Activated CD8-positive, alpha-beta memory T cell treated with anti-CD3 and anti-CD28 coated beads, Interleukin-2, amount 50 U/mL, for 24 hours (primary cell): Measurements from ENCODE around the gene CISD3.

ENCODE experiments used
- DNase-seq: peaks from one replicate; pipeline ENCODE4 v3.0.0-alpha.2; 2020; ENCODE audit errors: extremely low read depth

The CISD3 gene, protein sequence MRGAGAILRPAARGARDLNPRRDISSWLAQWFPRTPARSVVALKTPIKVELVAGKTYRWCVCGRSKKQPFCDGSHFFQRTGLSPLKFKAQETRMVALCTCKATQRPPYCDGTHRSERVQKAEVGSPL

DNA sequence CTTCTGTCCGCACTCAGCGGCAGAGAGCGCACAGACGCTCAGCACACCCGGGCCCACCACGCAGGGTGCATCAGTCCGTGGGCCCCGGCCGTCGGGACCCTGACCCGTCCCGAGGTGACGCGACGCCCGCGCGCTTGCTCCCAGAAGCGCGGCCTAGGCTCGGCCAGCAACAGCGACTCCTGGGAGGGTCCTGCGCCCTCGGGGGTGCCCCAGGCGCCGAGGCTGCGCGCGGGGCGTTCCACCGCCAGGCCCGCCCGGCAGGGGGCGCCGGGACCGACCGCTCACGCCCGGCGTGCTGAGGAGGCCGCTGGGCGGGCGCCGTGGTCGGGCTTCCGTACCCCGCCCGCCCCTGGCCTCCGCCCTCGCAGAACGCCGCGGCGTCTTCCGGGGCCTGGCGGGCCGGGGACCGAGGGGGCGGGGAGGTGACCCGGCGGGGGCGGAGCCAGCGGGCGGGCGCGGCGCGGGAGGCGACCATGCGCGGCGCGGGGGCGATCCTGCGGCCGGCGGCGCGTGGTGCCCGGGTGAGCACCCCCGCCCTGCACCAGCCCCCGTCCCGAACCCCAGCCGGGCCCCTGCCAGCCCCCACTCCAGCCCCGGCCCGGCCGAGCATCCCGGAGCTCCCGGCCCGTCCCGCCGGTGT, at the start of gene CISD3:
CISD3 (plus strand) TSS at position 456 of the 640 bp plus-strand sequence; CDS start at position 474, 18 bp downstream.
- no peak for DNase-seq

DNA sequence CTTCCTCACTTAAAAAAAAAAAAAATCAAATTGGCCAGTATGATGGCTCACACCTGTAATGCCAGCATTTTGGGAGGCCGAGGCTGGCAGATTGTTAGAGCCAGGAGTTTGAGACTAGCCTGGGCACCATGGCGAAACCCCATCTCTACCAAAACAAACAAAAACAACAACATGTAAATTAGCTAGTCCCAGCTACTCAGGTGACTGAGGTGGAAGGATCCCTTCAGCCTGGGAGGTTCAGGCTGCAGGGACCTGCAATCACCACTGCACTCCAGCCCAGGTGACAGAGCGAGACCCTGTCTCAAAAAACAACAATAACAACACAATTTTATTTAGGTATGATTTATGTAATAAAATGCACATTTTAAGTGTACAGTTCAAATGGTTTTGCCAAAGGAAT, 49.0 kb upstream of the CISD3 start:
- no peak for DNase-seq

DNA sequence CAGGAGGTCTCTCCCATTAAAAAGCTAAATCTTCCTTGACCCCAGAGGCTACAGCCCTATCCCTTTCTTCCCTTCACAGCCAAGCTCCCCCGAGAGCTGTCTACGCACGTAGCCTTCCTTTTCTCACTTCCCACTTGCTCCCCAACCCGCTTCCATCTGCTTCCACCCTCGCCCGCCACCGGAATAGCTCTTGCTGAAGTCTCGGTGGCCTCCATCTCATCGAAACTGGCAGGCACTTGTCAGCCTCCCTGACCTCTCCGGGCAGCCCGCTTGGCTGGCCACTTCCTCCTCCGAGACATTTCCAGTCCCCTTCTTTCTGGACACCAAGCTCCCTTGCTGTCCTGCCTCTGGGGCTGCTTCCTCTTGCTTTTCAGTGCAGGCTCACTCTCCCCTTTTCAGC, 44.6 kb upstream of the CISD3 start:
- no peak for DNase-seq

DNA sequence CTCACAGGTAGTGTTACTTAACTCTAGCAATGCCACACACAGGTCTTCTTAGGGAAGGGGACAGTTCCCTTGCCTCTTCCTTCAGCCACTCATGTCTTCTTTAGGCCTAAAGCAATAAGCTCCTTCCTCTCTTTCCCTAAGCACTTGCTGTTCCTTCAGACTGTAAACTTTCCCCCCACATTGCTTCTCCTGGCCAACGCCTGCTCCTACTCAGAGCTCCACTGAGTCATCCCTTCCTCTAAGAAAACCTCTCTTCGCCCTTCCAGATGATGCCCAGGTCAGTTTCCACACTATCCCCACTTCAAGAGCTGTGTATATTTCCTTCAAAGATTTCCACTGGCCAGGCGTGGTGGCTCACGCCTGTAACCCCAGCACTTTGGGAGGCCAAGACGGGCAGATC, 42.9 kb upstream of the CISD3 start:
- DNase-seq: no peak

DNA sequence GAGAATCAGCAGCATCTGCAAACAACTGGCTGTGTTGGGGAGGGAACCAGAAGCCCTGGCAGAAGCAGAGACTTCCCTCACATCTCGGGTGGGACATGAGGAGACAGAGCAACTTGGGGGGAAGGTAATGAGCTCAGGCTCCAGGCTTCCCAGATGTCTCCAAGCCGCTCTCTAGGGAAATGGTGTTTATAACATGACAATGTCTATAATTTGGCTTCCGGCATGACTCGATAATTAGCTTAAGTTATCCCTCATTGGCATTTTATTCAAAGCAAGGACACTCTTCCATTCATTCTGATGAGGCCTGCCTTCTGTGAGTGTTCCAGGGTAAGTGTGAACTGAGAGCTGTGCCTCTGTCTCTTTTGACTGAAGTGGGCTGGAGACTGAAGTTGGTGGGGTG, 39.8 kb upstream of the CISD3 start:
- no peak for DNase-seq

DNA sequence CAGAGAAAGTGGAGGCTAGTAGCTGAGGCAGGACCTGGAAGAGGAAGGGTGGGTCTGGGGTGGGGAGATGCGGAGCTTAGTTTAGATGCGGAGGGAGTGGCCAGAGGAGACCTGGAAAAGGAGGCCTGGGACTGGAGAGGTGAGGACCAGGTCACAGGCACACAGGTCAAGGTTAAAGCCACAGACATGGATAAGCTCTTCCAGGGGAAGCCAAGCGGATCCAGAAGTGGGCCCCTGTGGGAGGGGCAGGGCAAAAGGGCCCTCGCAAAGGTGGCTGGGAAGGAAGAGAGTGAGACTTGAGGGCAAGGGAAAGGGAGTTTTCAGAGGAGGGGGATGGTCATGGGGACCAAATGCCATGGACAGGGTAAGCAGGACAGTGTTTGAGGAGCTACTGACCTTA, 39.0 kb upstream of the CISD3 start:
- no peak for DNase-seq

DNA sequence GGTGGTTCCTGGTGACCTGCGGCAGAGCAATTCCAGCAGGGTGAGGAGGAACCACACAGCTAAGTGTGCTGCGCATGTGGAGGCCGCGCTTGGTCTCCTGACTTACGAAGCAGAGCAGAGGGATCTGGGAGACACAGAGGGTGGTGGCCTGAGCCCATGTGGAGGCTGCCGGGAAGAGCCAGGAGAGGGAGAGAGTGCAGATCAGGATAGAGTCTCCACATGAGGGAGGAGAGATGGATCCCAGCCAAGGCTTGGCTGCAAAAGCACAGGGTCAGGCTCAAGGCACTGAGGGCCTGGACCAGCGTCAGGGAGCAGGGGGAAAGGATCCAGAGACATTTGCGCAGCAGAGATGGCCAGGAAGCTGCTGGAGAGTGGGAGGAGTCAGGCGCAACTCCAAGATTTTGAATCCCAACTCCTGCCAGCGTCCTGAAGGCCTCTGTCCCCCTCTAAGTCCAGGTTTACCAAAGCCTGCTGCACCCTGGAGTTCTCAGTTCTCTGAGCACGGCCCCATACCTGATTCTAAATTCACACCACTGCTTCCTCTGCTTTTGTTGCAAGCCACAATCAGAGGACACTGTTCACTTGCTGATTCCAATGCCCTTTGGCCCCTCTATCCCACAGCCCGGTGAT, 36.3 kb upstream of the CISD3 start:
- no peak for DNase-seq

DNA sequence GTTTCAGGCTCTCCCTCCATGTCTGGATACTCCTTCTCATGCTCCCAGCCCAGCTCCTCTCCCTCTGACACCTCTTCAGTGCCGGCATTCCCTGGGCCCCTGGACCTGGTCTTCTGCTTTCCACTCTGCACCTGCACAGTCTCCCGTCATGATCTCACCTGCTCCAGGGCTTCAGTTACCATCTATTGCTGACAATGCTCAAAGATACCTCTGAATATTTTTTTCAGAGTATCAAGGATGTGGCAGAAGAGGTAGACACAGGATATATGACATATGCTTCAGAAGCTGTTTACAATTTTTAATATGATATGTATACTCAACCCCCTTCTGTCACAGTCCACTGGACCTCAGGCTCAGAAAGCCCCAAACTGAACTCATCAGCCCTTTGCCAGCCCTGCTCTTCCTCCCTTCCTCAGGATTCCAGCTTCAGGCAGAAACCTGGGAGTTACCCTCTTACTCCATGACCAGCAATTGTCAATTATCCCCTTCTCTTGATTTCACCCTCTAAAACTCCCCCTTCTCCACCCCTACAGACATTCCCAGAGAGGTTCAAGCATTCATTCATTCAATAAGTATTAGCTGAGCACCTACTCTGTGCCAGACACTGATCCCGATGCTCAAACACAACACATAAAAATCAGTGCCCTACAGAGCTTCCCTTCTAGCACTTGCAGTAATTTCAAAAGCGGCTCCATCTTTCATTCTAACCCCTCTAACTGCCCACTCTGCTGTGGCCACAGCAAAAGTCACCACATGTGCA, 32.9 kb upstream of the CISD3 start:
- DNase-seq: no peak

DNA sequence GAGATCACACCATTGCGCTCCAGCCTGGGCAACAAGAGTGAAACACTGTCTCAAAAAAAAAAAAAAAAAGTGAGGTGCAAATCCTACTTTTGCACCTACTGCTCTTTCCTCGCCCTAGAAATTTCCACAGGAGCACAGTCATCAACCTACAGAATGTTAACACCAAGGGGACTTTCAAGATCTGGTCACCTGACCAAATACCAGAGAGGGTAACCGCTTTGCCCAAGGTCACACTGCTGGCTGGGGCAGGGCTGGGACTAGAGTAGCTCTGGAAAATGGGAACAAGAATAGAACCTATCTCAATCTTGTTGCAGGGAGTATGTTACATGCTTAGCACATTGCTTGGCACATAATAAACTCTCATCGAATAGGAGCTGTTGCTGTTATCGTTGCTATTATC, 31.4 kb upstream of the CISD3 start:
- no peak for DNase-seq

DNA sequence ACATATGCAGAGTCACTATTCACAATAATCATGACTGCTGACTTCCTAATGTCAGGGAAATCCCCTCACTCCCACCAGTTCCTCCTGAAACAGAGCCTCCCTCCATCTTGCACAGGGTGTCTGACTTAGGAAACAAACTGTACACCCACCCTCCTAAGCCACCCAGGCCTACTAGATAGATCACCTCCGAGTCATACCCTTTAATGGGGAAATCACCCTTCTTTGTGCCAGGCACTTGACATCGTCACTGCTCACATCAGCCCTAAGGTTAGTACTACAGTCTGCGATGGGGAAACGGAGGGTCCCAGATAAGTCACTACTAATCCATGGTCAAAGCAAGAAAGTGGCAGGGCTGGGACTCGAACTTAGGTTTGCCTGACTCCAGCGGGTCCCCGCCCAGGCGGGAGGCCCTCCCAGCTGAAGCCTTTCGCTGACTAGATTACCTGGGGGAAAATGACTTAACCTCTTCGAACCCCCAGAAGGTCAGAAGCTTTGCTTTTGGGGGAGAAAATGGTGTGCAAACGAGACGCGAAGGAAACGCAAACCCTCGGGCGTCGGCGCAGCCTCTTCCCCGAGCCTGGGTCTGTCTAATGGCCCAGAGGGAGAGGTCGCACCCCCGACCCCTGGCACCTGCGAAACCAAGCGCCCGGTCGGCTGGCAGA, 28.5 kb upstream of the CISD3 start:
- peak; percentile 80 for DNase-seq

DNA sequence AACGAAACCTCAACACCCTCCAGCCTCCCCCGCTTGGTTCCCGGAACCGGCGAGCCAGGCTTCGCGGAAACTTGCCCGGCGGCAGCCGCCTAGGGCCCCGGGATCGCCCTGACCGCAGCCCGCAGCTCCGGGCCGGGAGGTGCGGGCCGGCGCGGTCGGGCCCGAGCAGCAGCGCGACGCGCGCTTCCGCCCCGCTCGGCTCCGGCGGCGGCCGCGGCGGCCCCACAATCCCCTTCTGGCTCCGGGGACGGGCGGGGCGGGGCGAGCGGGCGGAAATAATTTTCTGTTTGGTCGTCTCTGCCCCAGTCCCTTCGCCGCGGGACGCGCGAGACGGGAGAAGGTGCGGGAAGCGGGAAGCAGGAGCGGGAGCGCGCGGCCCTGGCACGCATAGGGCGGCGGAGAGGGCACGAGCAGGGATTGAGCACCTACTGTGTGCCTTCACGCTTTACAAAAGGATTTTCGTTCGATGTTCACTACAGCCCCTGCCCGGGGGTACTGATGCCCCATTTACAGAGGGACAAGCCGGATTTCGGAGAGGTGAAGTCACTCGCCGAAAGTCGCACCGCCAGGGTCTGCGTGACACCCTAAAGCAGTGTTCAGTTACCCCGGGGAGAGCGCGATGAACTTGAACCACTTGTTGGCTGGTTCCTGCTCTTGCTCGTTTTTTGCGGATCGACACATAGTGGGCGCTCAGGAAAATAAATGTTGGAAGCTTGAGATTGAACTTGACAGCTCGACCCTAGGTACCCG, 27.8 kb upstream of the CISD3 start:
- no peak for DNase-seq

DNA sequence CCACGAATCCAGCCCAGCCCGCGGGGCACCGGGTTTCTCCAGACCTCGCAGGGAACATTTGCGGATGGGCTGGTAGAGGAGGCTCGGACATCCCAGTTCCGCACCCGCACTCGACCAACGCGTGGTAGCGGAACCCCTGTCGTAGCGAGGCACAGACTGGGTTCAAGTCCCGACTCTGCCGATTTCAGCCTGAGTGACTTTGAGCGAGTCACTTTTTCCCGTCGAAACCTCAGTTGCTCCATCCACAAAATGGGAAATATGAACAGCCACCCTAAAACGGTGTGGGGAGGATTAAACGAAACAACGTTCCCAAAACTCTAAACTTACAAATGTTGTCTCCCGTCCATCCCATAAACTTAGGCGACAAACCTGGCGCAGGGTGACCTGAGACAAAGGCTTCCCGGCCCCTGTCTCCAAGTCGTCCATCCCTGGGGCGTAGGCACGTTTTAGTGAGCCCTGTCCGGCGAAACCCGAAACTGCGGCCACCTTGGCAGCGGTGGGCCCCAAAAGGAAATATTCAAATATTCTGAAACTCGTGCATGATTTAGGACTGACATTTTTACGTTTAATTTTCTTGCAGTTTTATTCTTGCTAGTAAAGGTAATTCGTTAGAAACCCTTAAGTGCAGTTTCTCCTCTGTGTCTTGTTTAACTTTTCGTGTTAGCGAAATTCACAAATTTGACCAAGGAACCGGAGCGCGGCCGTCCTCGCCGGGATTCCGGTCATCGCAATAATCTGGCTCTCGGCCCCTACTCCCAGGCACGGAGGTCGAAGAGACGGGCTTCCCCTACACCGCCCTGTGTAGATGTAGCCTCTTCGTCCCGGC, 27.0 kb upstream of the CISD3 start:
- DNase-seq: no peak

DNA sequence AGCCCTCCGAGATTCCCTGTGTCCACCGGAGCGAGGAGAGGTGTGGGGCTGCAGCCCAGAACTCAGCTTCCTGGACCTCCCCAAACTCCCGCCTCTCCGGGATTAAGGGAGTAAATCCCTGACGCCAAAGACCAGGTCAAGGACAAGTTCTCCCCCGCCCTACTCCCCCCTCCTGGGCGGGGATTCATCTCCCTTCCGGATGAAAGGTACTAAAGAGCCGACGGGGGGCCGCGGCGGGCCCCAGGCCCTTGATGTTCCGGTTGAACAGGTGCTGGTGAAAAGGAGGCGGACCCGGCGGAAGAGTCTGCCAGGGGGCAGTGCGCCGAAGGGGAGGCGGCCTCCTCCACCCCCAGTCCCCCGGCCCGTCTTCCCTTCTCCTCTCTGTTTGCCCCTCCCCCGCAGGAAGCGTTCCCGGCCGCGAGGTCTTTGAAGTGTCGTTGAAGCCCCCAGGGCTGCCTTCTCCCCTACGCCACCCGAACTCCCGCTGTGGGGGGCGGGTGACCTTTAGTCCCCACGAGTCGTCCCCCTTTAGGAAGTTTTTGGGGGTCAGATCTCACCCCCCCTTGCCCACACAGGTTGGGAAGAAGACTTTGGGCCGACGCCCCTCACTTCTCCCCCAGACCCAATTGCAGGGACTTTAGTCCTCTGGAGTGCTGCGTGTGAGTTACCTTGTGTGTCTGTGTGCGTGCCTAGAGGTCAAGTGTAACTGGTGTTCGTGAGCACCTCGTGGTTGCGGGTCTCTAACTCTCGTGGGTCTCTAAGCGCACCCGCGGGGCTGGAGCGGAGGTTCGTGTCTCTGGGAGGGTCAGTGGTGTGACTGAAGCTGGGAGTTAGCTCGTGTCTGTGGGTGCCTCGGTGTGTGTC, 26.2 kb upstream of the CISD3 start:
- no peak for DNase-seq

DNA sequence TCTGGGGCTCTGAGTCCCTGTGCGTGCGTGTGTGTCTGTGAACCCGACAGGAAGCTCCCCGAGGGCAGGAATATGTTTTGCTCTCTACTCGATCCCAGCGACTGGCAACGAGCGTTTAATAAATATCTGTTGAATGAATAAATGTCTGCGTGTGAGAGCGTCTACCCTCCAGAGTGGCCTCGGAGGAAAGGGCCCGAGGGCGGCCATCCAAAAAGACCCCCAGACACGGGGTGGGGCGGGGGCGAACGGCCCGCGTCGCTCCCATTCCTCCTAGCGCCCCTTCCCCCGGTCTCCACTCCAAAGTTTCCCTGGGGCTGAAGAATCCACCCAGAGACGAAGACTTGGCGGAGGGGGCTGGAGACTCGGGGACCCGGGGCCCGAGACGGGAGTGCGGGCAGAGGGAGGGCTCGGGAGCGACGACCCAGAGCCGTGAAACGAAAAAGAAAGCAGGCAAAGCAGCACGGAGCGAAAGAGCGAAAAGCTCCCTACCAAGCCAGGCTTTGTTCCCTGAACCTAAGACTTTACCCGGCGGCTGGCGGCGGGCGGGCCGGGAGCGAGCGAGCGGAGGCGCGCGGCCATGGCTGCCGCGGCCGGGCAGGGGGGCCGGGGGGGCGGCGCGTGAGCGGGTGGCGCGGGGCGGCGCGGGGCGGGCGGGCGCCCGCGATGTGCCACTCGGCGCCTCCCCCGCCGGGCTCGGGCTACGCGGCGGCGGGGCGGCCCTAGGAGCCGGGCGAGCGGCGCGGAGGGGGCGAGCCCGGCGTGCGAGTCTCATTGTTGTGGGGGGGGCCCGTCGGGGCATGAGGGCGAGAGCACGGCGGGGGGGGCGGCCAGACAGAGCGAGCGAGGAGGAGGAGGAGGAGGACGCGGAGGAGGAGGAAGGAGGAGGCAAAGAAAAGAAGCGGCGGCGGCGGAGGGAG, 25.3 kb upstream of the CISD3 start, which contains the start of gene MLLT6:
MLLT6 (plus strand) TSS at position 668 of the 917 bp plus-strand sequence. CDS start 360 bp downstream, outside the sequence.
- no peak for DNase-seq

DNA sequence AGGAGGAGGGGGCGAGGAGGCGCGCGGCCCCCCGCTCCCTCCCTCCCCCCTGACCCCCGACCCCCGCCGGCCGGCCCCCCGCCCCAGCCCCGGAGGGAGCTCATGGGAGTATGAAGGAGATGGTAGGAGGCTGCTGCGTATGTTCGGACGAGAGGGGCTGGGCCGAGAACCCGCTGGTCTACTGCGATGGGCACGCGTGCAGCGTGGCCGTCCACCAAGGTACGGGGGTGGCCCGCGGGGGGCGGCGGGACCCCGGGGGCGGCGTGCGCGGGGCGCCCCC, 24.7 kb upstream of the CISD3 start:
- DNase-seq: no peak

DNA sequence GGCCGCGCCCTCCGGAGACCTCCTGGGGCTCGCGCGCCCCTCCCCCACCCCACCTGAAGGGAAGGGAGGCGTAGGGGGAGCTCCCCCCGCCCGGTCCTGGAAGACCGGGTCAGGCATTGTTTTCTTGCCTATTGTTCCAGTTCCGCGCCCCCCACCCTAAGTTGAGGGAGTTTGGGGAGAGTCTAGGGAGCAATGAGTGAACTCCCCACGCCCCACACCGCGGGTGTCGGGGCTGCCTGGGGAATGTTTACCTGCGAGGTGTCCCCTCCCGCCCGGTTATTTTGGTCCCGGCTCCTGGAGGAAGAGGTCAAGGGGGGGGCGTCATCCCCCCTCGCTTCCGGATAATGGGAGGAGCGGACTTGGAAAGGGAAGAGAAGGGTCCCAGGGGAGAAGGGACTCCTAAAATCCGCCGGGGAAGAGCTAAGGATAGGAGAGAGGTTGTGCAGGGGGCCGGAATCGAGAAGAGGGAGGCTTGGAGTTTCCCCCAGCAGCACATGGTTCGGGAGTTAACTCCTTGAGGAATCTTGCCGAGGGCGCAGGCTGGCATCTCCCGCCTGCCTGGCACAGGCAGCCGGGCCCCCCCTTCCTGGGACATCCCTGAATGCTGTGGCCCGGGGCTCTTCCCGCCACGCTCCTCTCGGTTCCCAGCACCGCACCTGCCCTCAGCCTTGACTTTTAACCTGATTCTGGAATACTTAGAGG, 24.2 kb upstream of the CISD3 start:
- no peak for DNase-seq

DNA sequence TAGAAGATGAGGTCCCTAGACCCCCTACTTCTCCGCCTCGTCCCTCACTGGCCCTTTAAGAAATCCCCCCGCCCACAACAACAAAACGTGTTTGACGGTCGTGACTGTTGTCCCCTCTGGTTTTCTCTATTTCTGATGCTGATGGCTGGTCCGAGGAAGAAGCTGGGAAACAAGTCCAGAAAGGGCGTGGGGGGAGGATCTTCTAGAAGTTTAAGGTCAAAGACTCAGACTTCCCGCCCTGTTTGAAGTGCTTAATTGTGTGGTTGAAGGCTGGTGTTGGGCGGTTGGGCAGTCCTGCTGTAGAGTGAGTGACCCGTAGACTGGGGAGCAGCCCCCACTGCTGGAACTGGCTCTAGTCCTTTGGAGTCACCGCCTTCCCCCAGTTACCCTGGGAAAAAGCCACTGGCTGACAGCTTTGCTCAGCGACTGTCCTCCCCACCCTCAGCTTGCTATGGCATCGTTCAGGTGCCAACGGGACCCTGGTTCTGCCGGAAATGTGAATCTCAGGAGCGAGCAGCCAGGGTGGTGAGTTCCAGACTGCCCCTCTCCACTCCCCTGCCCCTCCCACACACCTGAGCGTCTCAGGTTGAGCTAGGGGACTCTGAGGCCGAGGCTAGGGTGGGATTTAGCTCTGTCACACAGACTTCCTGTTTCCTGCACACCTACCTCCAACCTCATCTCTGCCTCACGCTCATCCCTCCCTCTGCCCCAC, 23.5 kb upstream of the CISD3 start:
- no peak for DNase-seq
